Choroid plexus epithelial cell (primary cell): ENCODE results near the gene SNAP47.
"Not testable (repeated sequence)": the region's sequence is repeated elsewhere in the genome, so short reads cannot be mapped to it uniquely, and the experiment has no call there.

Experiments
- DNase-seq: peaks from one replicate; pipeline ENCODE4 v3.0.0-alpha.2; 2010; ENCODE audit warnings: low read depth
- H3K4me3 ChIP-seq: 2 replicates; pipeline ENCODE4 v1.5.1; 2011; ENCODE audit warnings: low read depth, mild to moderate bottlenecking, control low read depth, low read length, moderate library complexity
- TF ChIP-seq, protein P1 (sequence below): conservative IDR thresholded peaks from 2 replicates; pipeline ENCODE4 v1.5.1; 2011; ENCODE audit warnings: low read depth, mild to moderate bottlenecking, control low read depth, inconsistent platforms, low read length, moderate library complexity

Gene SNAP47, protein sequence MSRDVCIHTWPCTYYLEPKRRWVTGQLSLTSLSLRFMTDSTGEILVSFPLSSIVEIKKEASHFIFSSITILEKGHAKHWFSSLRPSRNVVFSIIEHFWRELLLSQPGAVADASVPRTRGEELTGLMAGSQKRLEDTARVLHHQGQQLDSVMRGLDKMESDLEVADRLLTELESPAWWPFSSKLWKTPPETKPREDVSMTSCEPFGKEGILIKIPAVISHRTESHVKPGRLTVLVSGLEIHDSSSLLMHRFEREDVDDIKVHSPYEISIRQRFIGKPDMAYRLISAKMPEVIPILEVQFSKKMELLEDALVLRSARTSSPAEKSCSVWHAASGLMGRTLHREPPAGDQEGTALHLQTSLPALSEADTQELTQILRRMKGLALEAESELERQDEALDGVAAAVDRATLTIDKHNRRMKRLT

DNA sequence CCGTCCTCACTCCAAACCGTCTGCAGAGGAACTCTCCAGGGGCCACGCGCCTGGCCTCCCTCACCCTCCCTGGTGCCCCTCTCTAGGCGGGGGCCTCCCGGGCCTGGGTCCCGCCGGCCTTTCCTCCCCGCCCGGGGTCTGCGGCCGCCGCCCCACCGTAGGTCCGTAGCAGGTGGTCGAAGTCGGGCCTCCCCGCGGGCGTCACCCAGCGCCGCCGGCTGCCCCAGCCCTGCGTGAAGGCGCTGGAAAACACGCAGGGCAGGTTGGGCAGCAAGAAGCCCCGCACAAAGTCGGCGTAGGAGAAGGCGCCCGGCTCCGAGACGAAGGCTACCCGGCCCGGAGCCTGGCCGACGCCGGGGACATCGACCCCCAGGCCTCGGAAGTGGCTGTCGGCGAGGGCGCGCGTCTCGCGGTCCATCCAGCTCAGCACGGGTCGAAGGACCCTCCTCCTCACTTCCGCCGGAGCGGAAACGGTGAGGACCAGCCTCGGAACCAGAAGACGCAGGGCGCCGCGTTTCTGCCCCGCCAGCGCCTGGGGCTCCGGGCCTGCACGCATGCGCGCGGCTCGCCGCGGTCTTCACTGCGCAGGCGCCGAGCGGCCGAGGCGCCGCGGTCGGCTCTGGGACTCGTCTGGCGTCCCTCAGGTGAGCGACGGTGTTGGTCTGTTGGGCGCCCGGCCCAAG is at the start of gene SNAP47, which contains the start of gene JMJD4:
Gene SNAP47 (plus strand): TSS at position 580 of the 683 bp plus-strand sequence. CDS start 12,302 bp downstream, outside the sequence.
Gene JMJD4 (minus strand): TSS at position 447 of the 683 bp plus-strand sequence. CDS start 29 bp downstream, at position 418.
- TF ChIP-seq, protein P1, sequence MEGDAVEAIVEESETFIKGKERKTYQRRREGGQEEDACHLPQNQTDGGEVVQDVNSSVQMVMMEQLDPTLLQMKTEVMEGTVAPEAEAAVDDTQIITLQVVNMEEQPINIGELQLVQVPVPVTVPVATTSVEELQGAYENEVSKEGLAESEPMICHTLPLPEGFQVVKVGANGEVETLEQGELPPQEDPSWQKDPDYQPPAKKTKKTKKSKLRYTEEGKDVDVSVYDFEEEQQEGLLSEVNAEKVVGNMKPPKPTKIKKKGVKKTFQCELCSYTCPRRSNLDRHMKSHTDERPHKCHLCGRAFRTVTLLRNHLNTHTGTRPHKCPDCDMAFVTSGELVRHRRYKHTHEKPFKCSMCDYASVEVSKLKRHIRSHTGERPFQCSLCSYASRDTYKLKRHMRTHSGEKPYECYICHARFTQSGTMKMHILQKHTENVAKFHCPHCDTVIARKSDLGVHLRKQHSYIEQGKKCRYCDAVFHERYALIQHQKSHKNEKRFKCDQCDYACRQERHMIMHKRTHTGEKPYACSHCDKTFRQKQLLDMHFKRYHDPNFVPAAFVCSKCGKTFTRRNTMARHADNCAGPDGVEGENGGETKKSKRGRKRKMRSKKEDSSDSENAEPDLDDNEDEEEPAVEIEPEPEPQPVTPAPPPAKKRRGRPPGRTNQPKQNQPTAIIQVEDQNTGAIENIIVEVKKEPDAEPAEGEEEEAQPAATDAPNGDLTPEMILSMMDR: no peak
- peak; percentile 93 for DNase-seq

DNA sequence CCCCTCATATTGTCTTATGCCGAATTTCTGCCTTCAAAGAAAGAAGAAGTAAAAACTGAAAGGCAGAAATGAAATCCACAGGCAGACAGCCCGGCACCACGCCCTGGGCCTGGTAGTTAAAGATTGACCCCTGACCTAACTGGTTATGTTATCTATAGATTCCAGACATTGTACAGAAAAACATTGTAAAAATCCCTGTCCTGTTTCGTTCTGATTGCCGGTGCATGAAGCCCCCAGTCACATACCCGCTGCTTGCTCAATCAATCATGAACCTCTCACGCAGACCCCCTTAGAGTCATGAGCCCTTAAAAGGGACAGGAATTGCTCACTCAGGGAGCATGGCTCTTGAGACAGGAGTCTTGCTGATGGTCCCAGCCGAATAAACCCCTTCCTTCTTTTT is 49.4 kb upstream of the SNAP47 start:
- DNase-seq: no peak
- no peak overlapping the region for H3K4me3 ChIP-seq
- TF ChIP-seq, protein P1: no peak

More for the DNA sequence above, at the start of gene SNAP47, which contains the start of gene JMJD4:
- H3K4me3 ChIP-seq: peak within 1 kb of the TSS; percentile 95

DNA sequence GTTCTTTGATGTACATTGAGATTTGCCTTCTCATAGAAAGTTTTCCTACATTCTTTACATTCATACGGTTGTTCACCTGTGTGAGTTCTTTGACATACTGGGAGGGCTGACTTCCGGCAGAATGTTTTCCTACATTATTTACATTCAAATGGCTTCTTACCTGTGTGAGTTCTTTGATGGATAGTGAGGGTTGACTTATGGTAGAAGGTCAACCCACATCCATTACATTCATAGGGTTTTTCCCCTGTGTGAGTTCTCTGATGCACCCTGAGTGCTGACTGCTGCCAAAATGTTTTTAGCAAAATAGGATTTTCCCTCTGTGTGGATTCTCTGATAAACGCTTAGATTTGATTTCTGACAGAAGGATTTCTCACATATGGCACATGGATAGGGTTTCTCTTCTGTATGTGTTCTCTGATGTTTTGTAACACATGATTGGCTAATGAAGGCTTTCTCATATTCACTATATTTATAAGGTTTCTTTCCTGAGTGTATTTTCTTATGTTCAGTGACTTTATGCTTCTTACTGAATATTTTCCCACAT is 37.8 kb upstream of the SNAP47 start:
- DNase-seq: no peak
- TF ChIP-seq, protein P1: no peak

DNA sequence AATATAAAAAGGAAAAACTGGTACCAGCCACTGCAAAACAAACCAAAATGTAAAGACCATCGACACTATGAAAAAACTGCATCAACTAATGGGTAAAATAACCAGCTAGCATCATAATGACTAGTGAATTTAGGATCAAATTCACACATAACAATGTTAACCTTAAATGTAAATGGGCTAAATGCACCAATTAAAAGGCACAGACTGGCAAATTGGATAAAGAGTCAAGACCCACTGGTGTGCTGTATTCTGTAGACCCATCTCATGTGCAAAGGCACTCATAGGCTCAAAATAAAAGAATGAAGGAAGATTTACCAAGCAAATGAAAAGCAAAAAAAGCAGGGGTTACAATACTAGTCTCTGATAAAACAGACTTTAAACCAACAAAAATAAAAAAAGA is 33.6 kb upstream of the SNAP47 start:
- not testable (repeated sequence) for H3K4me3 ChIP-seq, DNase-seq

More for the DNA sequence above, 37.8 kb upstream of the SNAP47 start:
- no peak overlapping the region for H3K4me3 ChIP-seq

DNA sequence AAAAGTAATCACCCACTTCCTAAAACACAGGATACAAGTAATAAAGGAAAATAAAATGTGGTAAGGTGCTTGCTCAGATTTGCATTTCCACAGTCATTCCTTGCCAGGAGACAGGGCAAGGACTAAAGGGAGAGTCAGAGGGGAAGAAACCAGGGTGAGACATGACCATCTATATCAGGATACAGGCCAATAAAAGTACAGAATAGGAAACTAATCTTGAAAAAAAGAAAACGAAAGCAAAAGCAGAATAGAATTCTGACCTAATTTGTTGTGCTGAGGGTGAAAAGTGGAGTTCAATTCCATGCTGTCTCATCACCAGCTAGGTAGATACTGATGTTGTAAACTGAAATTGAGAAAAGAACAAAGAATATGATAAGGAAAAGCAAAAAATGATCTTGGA is 27.4 kb upstream of the SNAP47 start:
- TF ChIP-seq, protein P1: no peak
- H3K4me3 ChIP-seq: no peak overlapping the region
- no peak for DNase-seq

DNA sequence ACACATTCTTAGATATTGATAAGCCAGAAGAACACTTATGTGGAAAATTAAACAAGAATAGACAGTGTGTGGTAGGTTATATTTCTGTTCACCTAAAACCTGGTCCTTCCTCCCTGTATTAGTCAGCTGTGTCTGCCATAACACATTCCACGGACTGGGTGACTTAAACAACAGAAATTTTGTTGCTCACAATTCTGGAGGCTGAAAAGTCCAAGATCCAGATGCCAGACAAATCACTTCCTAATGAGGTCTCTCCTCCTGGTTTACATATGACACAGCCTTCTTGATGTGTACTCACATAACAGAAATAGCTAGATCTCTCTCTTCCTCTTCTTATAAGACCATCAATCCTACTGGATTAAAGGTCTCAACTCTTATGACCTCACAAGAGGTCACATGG is 25.8 kb upstream of the SNAP47 start:
- TF ChIP-seq, protein P1: no peak
- H3K4me3 ChIP-seq: no peak overlapping the region
- DNase-seq: no peak

DNA sequence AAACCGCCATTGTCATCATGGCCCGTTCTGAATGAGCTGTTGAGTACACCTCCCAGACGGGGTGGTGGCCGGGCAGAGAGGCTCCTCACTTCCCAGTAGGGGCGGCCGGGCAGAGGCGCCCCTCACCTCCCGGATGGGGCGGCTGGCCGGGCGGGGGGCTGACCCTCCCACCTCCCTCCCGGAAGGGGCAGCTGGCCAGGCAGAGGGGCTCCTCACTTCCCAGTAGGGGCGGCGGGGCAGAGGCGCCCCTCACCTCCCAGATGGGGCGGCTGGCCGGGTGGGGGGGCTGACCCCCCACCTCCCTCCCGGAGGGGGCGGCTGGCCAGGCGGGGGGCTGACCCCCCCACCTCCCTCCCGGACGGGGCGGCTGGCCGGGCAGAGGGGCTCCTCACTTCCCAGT is 24.8 kb upstream of the SNAP47 start:
- H3K4me3 ChIP-seq, DNase-seq: not testable (repeated sequence)
